Measurements from ENCODE around the gene WTAP. TPM values are rescaled to one million over a fixed set of nuclear protein-coding genes. Genes with fewer than 3 reads are reported as not detected.

Gene WTAP
- total RNA-seq, 5 donors from 2014 or later (not counting 1 experiment from before 2014, with no cell fraction given): 119 to 177 (median 126) TPM

- Histone ChIP-seq H3K27me3 (replicated peaks in 1 of 2; ENCODE audit: control insufficient read depth in 2 of 2, extremely low read depth in 1 of 2, insufficient read depth in 2 of 2, low read length in 1 of 2) (no peaks in the 10 kb centered on the region), H3K27ac (ENCODE audit: low read length) (peak overlapping the region; percentile 17), H3K4me3 (ENCODE audit: control insufficient read depth in 1 of 2, extremely low read depth in 1 of 2, low read length in 1 of 2) (no peak overlapping the region), H3K36me3 (ENCODE audit: control insufficient read depth in 2 of 2, extremely low read depth in 1 of 2, insufficient read depth in 1 of 2, low read length in 1 of 2) (peaks cover 4 to 43% of the 10 kb centered on the region in 2 donors), H3K9me3 (no peaks in the 10 kb centered on the region), H3K4me1 (ENCODE audit: control insufficient read depth in 1 of 2, extremely low read depth in 1 of 2, insufficient read depth in 2 of 2, low read length in 2 of 2) (peaks cover 10 to 16% of the 10 kb centered on the region in 2 experiments)
- CTCF ChIA-PET: no interaction called here
- Mint-ChIP-seq H3K36me3 (peaks cover 29% of the 10 kb centered on the region), H3K9me3 (no peaks in the 10 kb centered on the region), H3K4me3 (no peak overlapping the region), H3K4me1 (peaks cover 23% of the 10 kb centered on the region in 3 donors), H3K27ac (peak overlapping the region; percentile 50 to 58), H3K27me3 (no peaks in the 10 kb centered on the region)
- 100% methylated on average over 2 of the region's 7 CpGs for WGBS (ENCODE audit: insufficient coverage)
- DNase-seq (no peak), ATAC-seq (replicated peaks in 1 of 4) (no peak)
- POLR2A ChIA-PET: interaction anchor here in 1 of 2 donors (0.7 kb wide), 1 partner anchor 77 kb away, joined by 3 read pairs; no protein-coding TSS in a partner anchor
These were observed 31.0 kb downstream of the WTAP start for GRCh38 chr6:159758031-159759001.

- Mint-ChIP-seq H3K27ac (peak overlapping the region; percentile 13 to 80), H3K4me3 (peak overlapping the region; percentile 1 to 91 (median 7)), H3K27me3 (no peaks in the 10 kb centered on the region), H3K9me3 (no peaks in the 10 kb centered on the region), H3K36me3 (peaks cover 25% of the 10 kb centered on the region), H3K4me1 (peaks cover 23 to 27% (median 25%) of the 10 kb centered on the region in 3 donors)
- POLR2A ChIA-PET: interaction anchor here (0.6 to 0.7 kb wide), 4 partner anchors 16 to 33 kb away, joined by 3 to 7 read pairs (median 3); no protein-coding TSS in a partner anchor
- peaks cover 2 to 38% of the 10 kb centered on the region in 2 donors for H3K36me3 ChIP-seq (ENCODE audit: control insufficient read depth in 2 of 2, extremely low read depth in 1 of 2, insufficient read depth in 1 of 2, low read length in 1 of 2)
- no CpG with 5 or more reads among the region's 2 CpGs for WGBS (ENCODE audit: insufficient coverage)
- no peaks in the 10 kb centered on the region for H3K27me3 ChIP-seq (replicated peaks in 1 of 2; ENCODE audit: control insufficient read depth in 2 of 2, extremely low read depth in 1 of 2, insufficient read depth in 2 of 2, low read length in 1 of 2)
- H3K9me3 ChIP-seq: no peaks in the 10 kb centered on the region
- CTCF ChIA-PET: interaction anchor here (0.5 to 0.9 kb wide), 5 partner anchors 29 to 1198 kb away, joined by 3 to 4 read pairs (median 3); no protein-coding TSS in a partner anchor
- ATAC-seq (replicated peaks in 1 of 4): no peak
- H3K27ac ChIP-seq (ENCODE audit: low read length): no peak overlapping the region
- H3K4me1 ChIP-seq (ENCODE audit: control insufficient read depth in 1 of 2, extremely low read depth in 1 of 2, insufficient read depth in 2 of 2, low read length in 2 of 2): peaks cover 10 to 16% of the 10 kb centered on the region in 2 experiments
- no peak overlapping the region for H3K4me3 ChIP-seq (ENCODE audit: control insufficient read depth in 1 of 2, extremely low read depth in 1 of 2, low read length in 1 of 2)
- DNase-seq: no peak
These were observed 32.3 kb downstream of the WTAP start for GRCh38 chr6:159759645-159760044.

GRCh38 chr6:159760602-159761057 lies 33.3 kb downstream of the WTAP start:
- ATAC-seq (replicated peaks in 1 of 4) (no peak), DNase-seq (no peak)
- Histone ChIP-seq H3K36me3 (ENCODE audit: control insufficient read depth in 2 of 2, extremely low read depth in 1 of 2, insufficient read depth in 1 of 2, low read length in 1 of 2) (peaks cover 3 to 34% of the 10 kb centered on the region in 2 donors), H3K4me1 (ENCODE audit: control insufficient read depth in 1 of 2, extremely low read depth in 1 of 2, insufficient read depth in 2 of 2, low read length in 2 of 2) (peaks cover 10 to 16% of the 10 kb centered on the region in 2 experiments), H3K27me3 (replicated peaks in 1 of 2; ENCODE audit: control insufficient read depth in 2 of 2, extremely low read depth in 1 of 2, insufficient read depth in 2 of 2, low read length in 1 of 2) (no peaks in the 10 kb centered on the region), H3K9me3 (no peaks in the 10 kb centered on the region), H3K4me3 (ENCODE audit: control insufficient read depth in 1 of 2, extremely low read depth in 1 of 2, low read length in 1 of 2) (peak overlapping the region in 1 of 2 donors; percentile 91), H3K27ac (ENCODE audit: low read length) (peak overlapping the region; percentile 92)
- Mint-ChIP-seq H3K36me3 (peaks cover 21% of the 10 kb centered on the region), H3K4me1 (peaks cover 23 to 30% (median 27%) of the 10 kb centered on the region in 3 donors), H3K27ac (peak overlapping the region; percentile 94 to 97), H3K9me3 (no peaks in the 10 kb centered on the region), H3K4me3 (peak overlapping the region; percentile 91 to 94 (median 94)), H3K27me3 (no peaks in the 10 kb centered on the region)
- WGBS (ENCODE audit: insufficient coverage): 96% methylated on average over 2 of the region's 3 CpGs
- ChIA-PET CTCF (interaction anchor here in 1 of 2 donors (0.6 to 1.0 kb wide), 2 partner anchors 32 to 69 kb away, joined by 3 read pairs; no protein-coding TSS in a partner anchor), POLR2A (interaction anchor here in 1 of 2 donors (0.5 to 2.0 kb wide), 6 partner anchors 8 to 36 kb away, joined by 3 to 11 read pairs (median 6); partner anchors contain the start of genes MRPL18, TCP1 and WTAP)

- Mint-ChIP-seq H3K27me3 (no peaks in the 10 kb centered on the region), H3K4me1 (peaks cover 23 to 31% (median 29%) of the 10 kb centered on the region in 3 donors), H3K36me3 (peaks cover 15% of the 10 kb centered on the region), H3K27ac (peak overlapping the region; percentile 94 to 97), H3K9me3 (no peaks in the 10 kb centered on the region), H3K4me3 (peak overlapping the region; percentile 91 to 94 (median 94))
- ATAC-seq (replicated peaks in 1 of 4) (peak in 1 of 4 experiments; percentile 5), DNase-seq (peak in 4 of 35 experiments; percentile 3 to 28 (median 12))
- Histone ChIP-seq H3K36me3 (ENCODE audit: control insufficient read depth in 2 of 2, extremely low read depth in 1 of 2, insufficient read depth in 1 of 2, low read length in 1 of 2) (peaks cover 3 to 32% of the 10 kb centered on the region in 2 donors), H3K27ac (ENCODE audit: low read length) (peak overlapping the region; percentile 92), H3K9me3 (no peaks in the 10 kb centered on the region), H3K4me1 (ENCODE audit: control insufficient read depth in 1 of 2, extremely low read depth in 1 of 2, insufficient read depth in 2 of 2, low read length in 2 of 2) (peaks cover 10 to 16% of the 10 kb centered on the region in 2 experiments), H3K27me3 (replicated peaks in 1 of 2; ENCODE audit: control insufficient read depth in 2 of 2, extremely low read depth in 1 of 2, insufficient read depth in 2 of 2, low read length in 1 of 2) (no peaks in the 10 kb centered on the region), H3K4me3 (ENCODE audit: control insufficient read depth in 1 of 2, extremely low read depth in 1 of 2, low read length in 1 of 2) (peak overlapping the region; percentile 91 to 97)
- WGBS (ENCODE audit: insufficient coverage): 5% methylated on average over 40 of the region's 45 CpGs
- ChIA-PET POLR2A (interaction anchor here in 1 of 2 donors (0.6 to 2.0 kb wide), 9 partner anchors 10 to 1513 kb away, joined by 3 to 11 read pairs (median 4); partner anchors contain the start of genes AGPAT4, MRPL18, TCP1 and WTAP), CTCF (interaction anchor here (0.6 to 1.4 kb wide), 9 partner anchors 24 to 70 kb away, joined by 3 to 12 read pairs (median 3); partner anchors contain the start of genes MRPL18 (in 1 of the 2) and WTAP (in 1 of the 2))
These were observed 34.0 kb downstream of the WTAP start for GRCh38 chr6:159761129-159761872.

- H3K27me3 ChIP-seq (replicated peaks in 1 of 2; ENCODE audit: control insufficient read depth in 2 of 2, extremely low read depth in 1 of 2, insufficient read depth in 2 of 2, low read length in 1 of 2): no peaks in the 10 kb centered on the region
- peaks cover 10 to 16% of the 10 kb centered on the region in 2 experiments for H3K4me1 ChIP-seq (ENCODE audit: control insufficient read depth in 1 of 2, extremely low read depth in 1 of 2, insufficient read depth in 2 of 2, low read length in 2 of 2)
- Mint-ChIP-seq H3K27me3 (no peaks in the 10 kb centered on the region), H3K4me1 (peaks cover 23 to 31% (median 29%) of the 10 kb centered on the region in 3 donors), H3K4me3 (peak within 1 kb of the TSS; percentile 91 to 94 (median 94)), H3K27ac (peak within 1 kb of the TSS; percentile 96 to 97), H3K9me3 (no peaks in the 10 kb centered on the region), H3K36me3 (peaks cover 23% of the 10 kb centered on the region)
- peak; percentile 79 to 95 (median 90) for DNase-seq
- no peaks in the 10 kb centered on the region for H3K9me3 ChIP-seq
- peaks cover 3 to 35% of the 10 kb centered on the region in 2 donors for H3K36me3 ChIP-seq (ENCODE audit: control insufficient read depth in 2 of 2, extremely low read depth in 1 of 2, insufficient read depth in 1 of 2, low read length in 1 of 2)
- H3K4me3 ChIP-seq (ENCODE audit: control insufficient read depth in 1 of 2, extremely low read depth in 1 of 2, low read length in 1 of 2): peak within 1 kb of the TSS; percentile 91 to 97
- CTCF ChIA-PET: interaction anchor here (0.6 to 1.4 kb wide), 7 partner anchors 25 to 42 kb away, joined by 3 to 12 read pairs (median 4); partner anchors contain the start of genes MRPL18 (in 1 of the 2) and WTAP (in 1 of the 2)
- WGBS (ENCODE audit: insufficient coverage): 0% methylated on average over 55 of the region's 76 CpGs
- ATAC-seq (replicated peaks in 1 of 4): peak; percentile 92 to 97 (median 95)
- POLR2A ChIA-PET: interaction anchor here in 1 of 2 donors (0.6 to 2.0 kb wide), 6 partner anchors 11 to 203 kb away, joined by 3 to 11 read pairs (median 4); partner anchors contain the start of genes MRPL18, TCP1 and WTAP
- H3K27ac ChIP-seq (ENCODE audit: low read length): peak within 1 kb of the TSS; percentile 98
These were observed 34.8 kb downstream of the WTAP start, which contains the start of gene ACAT2 for GRCh38 chr6:159761873-159762680. Gene ACAT2 (plus strand): TSS chr6:159762045. CDS start chr6:159762088, 43 bp downstream.
